NT2/D1 (cell line): ENCODE data around the gene ENDOV.

Source experiments
- SUZ12 ChIP-seq: IDR thresholded peaks from 2 replicates; pipeline ENCODE4 v1.6.1; 2011; ENCODE audit not compliant: insufficient read length, insufficient read depth; ENCODE audit errors: extremely low read depth
- YY1 ChIP-seq: IDR thresholded peaks from 2 replicates; pipeline ENCODE4 v1.6.1; 2011; ENCODE audit not compliant: insufficient read length, insufficient read depth
- ZNF274 ChIP-seq: IDR thresholded peaks from 2 replicates; pipeline ENCODE4 v1.6.1; 2011; ENCODE audit warnings: mild to moderate bottlenecking, low read depth, low read length

DNA sequence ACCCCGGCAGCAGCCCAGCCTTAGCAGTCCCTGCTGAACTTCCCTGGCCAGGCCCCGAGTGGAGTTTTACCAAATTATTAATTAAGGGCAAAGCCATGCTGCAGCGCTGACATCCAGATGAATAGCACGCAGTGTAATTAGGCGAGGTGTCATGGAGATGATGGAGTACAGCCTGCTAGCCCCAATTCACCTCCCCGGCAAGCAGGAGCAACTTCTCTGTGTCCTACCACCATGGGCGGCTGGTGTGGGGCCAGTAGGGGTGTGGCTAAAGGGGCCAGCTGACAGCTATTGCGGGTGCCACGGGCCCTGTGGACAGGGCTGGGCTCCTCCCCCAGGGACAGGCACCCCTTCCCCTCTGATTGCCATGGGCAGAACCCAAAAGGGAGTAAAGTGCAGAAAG is 24.5 kb downstream of the ENDOV start:
- no peak for TF ChIP-seq YY1
- no peak for TF ChIP-seq ZNF274
- TF ChIP-seq SUZ12, result no peak
